Astrocyte of the spinal cord (primary cell): ENCODE results near the gene CHSY1.

ENCODE experiments used
- DNase-seq: peaks from one replicate; pipeline ENCODE4 v3.0.0; 2011; ENCODE audit warnings: low read depth, low spot score
- H3K4me3 ChIP-seq: 2 replicates; pipeline ENCODE4 v1.5.1; 2011; ENCODE audit warnings: low read depth, mild to moderate bottlenecking, low read length, moderate library complexity
- in situ Hi-C: cut with HindIII; loops from 2 replicates; pipeline ENCODE4 v1.10.0; 2017; ENCODE audit warnings: low sequenced_read_pairs
- TF ChIP-seq, protein P1 (sequence below): IDR thresholded peaks from 2 replicates; pipeline ENCODE4 v1.5.1; 2012; ENCODE audit warnings: low read depth, mild to moderate bottlenecking, low read length, inconsistent platforms

The CHSY1 gene

DNA sequence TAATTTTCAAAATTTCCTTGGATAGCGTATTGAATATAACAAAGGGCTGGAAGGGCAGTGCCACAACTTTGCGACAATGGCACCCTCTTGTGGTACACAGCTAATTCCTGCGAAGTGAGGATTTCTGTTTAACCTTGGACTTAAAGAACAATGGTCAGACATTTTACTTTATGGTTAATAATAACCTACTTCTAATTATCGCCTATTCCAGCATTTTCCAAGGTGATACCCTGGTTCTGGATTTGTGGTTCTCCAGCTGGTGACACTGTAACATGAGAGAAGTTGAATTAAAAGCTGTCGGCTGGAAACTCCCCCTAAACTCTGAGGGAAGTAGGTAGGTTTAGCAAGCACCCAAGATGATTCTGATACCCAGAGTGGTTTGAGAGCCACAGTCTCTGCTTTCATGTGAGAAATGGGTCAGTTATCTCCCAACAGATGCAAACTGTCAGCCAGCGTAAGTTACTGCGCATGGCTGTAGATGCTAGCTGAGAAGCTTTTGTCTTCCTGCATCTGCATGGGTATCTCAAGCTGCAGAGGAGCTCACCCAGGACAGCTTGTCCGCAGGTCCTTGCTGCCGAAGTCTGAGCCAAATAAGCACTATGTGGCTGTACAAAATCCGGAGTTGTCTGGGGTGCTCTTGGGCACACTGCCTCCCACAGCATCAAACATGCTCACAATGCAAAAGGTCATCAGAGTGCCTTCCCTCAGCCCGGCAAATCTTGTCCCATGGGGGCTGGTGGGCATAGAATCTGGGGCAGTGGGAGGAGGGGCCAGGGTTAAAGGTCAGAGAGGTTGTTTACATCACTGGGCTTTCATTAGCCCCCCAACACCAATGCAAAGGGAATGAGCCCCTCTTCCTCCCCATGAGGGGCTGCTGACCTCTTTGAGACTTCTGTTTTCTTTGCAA is 6.6 kb upstream of the CHSY1 start:
- TF ChIP-seq, protein P1, sequence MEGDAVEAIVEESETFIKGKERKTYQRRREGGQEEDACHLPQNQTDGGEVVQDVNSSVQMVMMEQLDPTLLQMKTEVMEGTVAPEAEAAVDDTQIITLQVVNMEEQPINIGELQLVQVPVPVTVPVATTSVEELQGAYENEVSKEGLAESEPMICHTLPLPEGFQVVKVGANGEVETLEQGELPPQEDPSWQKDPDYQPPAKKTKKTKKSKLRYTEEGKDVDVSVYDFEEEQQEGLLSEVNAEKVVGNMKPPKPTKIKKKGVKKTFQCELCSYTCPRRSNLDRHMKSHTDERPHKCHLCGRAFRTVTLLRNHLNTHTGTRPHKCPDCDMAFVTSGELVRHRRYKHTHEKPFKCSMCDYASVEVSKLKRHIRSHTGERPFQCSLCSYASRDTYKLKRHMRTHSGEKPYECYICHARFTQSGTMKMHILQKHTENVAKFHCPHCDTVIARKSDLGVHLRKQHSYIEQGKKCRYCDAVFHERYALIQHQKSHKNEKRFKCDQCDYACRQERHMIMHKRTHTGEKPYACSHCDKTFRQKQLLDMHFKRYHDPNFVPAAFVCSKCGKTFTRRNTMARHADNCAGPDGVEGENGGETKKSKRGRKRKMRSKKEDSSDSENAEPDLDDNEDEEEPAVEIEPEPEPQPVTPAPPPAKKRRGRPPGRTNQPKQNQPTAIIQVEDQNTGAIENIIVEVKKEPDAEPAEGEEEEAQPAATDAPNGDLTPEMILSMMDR: peak; percentile 75
- peak; percentile 80 for DNase-seq
- no peak overlapping the region for H3K4me3 ChIP-seq
- in situ Hi-C loops: loop anchor here (10.0 kb wide), 1 partner anchor 134 kb away; no protein-coding TSS in a partner anchor

DNA sequence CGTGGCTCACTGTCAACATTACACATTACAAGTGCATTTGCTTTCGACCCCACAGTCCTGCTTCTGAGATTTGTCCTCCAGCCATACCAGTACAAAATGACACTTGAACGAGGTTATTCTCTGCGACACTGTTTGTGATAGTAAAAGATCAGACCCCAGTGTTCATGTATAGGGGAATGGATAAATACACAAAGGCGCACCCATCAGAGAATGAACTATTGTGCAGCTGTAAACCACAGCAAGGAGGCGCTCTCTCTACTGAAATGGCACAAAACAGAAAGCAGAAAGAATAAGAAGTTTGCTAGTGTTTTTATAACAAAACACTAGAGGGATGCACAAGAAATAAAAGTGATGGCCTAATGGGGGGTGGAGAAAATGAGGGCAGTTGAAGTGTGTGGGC is 4.9 kb upstream of the CHSY1 start:
- in situ Hi-C loops: loop anchor here (10.0 kb wide), 1 partner anchor 132 kb away; no protein-coding TSS in a partner anchor
- no peak for DNase-seq
- TF ChIP-seq, protein P1: peak; percentile 32
- no peak overlapping the region for H3K4me3 ChIP-seq

DNA sequence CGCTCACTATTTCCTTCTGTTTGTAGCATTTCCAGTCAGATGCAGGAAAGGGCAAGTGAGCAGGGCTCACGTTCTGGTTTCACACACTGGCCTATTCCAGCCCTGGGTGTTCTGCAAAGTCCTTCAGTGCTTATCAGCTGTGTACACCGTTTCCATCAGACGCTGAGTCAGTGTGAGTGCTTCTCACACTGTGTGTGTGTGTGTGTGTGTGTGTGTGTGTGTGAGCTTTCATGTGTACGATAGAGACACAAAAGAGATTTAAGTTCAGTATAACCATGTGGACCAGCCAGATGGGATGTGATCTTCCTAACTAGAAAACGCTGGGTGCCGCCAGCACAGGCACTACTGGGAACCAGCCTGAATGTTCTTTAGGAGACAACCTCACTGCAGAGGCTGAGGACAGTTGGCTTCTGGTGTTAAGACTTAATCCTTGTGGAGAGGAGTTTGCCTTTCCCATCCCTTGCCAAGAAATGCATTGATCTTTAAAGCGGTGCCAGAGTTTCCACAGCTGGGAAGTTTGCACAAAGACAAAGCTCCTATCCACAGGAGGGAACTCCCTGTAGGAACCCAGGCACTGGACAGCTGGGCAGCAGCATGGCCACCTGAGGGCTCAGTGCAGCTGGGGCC is 3.9 kb upstream of the CHSY1 start:
- peak; percentile 76 for DNase-seq
- in situ Hi-C loops: loop anchor here (10.0 kb wide), 1 partner anchor 131 kb away; no protein-coding TSS in a partner anchor
- no peak overlapping the region for H3K4me3 ChIP-seq
- TF ChIP-seq, protein P1: no peak

DNA sequence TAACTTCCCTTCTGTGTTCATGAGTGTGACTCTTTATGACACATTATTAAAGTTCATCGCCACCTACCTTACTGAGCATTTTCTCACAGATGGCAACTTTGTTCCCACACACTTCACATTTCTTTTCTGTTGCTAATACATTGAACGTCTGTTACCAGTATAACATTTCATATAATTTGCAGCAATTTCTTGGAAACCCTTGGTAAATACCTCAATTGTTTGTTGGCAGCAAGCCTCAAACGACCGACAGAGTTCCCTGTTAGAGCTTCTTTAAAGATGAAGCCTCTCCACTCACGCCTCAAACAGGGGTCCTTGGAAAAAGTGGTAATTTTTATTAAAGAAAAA is 3.2 kb upstream of the CHSY1 start:
- in situ Hi-C loops: loop anchor here (10.0 kb wide), 1 partner anchor 130 kb away; no protein-coding TSS in a partner anchor
- no peak overlapping the region for H3K4me3 ChIP-seq
- DNase-seq: no peak
- TF ChIP-seq, protein P1: no peak

DNA sequence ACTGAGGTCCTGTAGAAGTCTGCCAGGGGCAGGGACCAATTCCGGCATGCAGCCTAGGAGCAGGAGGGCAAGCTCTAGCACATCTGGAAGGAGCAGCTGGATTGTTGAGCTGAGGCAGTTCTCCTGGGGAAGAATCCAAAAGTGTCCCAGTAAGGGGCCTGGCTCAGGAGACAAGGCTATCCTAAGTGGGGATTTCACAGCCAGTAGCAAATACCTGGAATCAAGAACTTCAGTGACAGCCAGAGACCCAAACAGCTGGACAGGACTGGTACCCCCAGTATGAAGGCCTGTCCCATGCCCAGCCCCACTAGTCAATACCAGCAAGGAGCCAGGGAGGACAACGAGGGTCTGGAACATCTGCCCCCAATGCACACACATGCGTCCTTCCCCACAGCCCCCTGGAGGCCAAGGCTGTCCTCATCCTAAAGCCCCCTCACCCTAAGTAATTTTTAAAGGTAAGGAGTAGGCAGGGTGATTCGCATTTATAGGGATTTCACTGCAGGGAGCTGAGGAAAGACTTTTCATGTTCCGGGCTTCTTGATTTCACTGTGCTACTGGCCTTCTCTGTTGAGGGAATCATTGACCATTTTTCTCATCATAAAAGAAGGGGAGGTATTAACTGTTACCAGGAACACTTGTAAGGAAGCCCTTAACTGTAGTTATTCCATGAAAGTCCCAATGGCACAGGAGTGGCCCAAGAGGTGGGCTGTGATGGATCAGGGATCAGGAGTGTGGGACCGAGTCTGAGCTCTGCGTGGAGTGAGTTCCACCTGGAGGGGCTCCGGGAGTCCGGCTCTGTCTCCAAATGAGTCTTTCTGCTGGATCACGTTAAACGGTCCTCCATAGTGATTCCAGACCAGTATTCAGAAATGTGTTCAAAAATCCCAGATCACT is 2.6 kb upstream of the CHSY1 start:
- TF ChIP-seq, protein P1: no peak
- DNase-seq: no peak
- no peak overlapping the region for H3K4me3 ChIP-seq
- in situ Hi-C loops: loop anchor here (10.0 kb wide), 1 partner anchor 130 kb away; no protein-coding TSS in a partner anchor

DNA sequence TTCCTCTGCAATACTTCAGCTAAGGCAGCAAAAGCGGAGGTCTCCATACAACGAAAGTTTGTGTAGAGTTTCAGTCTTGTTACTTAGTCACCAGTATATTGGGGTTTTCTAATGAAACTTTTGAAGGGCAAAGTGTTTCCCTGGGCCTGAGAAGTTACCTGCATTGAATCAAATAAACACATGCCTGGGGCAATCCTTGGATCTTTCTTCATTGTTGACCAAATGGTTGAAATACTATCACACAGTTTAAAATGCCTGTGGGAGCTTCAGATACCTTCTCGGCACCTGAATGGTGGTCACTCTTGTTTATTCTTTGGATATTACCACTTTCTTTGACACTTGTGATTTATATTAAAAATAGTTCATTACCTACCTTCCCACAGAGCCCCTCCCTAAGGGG is 988 bp upstream of the CHSY1 start:
- TF ChIP-seq, protein P1: no peak
- in situ Hi-C loops: loop anchor here (10.0 kb wide), 1 partner anchor 128 kb away; no protein-coding TSS in a partner anchor
- DNase-seq: no peak
- H3K4me3 ChIP-seq: peak overlapping the region; percentile 71
